Activated naive CD8-positive, alpha-beta T cell treated with anti-CD3 and anti-CD28 coated beads for 36 hours (primary cell): Measurements from ENCODE around the gene CRISP2. TPM values are rescaled to one million over a fixed set of nuclear protein-coding genes. Genes with fewer than 3 reads are reported as not detected.
"Not testable (repeated sequence)": the region's sequence is repeated elsewhere in the genome, so short reads cannot be mapped to it uniquely, and the experiment has no call there.

Source experiments
- DNase-seq: peaks from one replicate; pipeline ENCODE4 v3.0.0; 2021
- H3K27ac Mint-ChIP-seq: one replicate; pipeline ENCODE4 v1.8.0; 2022; ENCODE audit warnings: mild to moderate bottlenecking, moderate library complexity, mixed read lengths
- H3K27me3 Mint-ChIP-seq: one replicate; pipeline ENCODE4 v1.8.0; 2022; ENCODE audit warnings: mild to moderate bottlenecking, mixed read lengths
- H3K36me3 Mint-ChIP-seq: one replicate; pipeline ENCODE4 v1.8.0; 2021; ENCODE audit warnings: mild to moderate bottlenecking, mixed read lengths
- H3K4me1 Mint-ChIP-seq: one replicate; pipeline ENCODE4 v1.8.0; 2021; ENCODE audit warnings: mixed read lengths
- H3K4me3 Mint-ChIP-seq: one replicate; pipeline ENCODE4 v1.8.0; 2022; ENCODE audit warnings: mild to moderate bottlenecking, moderate library complexity, mixed read lengths
- H3K9me3 Mint-ChIP-seq: one replicate; pipeline ENCODE4 v1.8.0; 2022; ENCODE audit warnings: mixed read lengths
- total RNA-seq, 2 experiments: library from RNA; stranded (reverse); gene quantifications; one replicate each; pipeline ENCODE4 v1.2.3, GENCODE V29; 2021

Gene CRISP2, protein sequence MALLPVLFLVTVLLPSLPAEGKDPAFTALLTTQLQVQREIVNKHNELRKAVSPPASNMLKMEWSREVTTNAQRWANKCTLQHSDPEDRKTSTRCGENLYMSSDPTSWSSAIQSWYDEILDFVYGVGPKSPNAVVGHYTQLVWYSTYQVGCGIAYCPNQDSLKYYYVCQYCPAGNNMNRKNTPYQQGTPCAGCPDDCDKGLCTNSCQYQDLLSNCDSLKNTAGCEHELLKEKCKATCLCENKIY
- not detected for total RNA-seq

DNA sequence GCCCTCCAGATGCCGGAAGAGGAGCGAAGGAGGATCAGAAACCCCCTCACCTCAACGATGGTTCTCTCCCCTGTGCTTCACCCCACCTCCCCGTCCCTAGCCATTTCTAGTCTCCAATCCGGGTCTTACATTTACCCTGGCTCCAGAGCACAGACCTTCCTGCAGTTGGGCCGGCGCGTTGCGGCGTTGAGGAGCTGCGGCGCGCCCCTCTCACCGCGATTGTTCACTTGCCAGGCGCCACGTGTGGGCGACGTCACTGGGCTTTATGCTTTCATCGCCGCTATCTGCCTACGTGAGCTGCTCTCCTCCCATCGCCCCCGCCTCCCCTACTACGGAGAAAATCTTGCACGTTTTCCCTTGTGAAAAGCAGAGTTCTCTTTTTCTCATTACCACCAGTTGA lies at the start of gene CRISP2:
CRISP2 (minus strand) TSS at position 198 of the 400 bp plus-strand sequence. CDS start 4,347 bp downstream, outside the sequence.
- H3K27ac Mint-ChIP-seq = no peak within 1 kb of the TSS
- H3K36me3 Mint-ChIP-seq = no peaks in the 10 kb centered on the region
- H3K4me1 Mint-ChIP-seq = no peaks in the 10 kb centered on the region
- peaks cover 2% of the 10 kb centered on the region for H3K9me3 Mint-ChIP-seq
- no peak for DNase-seq
- H3K27me3 Mint-ChIP-seq = no peaks in the 10 kb centered on the region
- H3K4me3 Mint-ChIP-seq = no peak within 1 kb of the TSS

DNA sequence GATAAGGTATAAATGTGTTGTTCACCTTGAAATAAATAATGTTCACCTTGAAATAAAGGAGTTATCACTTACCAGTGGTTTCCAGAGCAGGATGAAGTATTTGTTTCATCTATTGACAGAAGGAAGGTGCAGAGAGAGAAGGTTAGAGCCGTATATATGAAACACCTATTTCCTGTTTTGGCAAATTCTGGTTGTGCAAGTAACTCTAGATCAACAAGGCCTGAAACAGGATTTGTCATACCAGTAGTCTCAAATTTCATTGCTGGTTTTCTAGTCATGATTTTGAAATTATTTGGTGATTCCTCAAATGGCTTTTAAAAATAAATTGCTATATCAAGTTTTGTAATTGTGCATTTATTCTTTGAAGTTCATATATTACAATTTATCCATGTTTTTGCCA lies 30.9 kb upstream of the CRISP2 start, which contains the start of gene CRISP3:
CRISP3 (minus strand) TSS at position 130 of the 400 bp plus-strand sequence; CDS start at position 109, 21 bp downstream.
- no peaks in the 10 kb centered on the region for H3K9me3 Mint-ChIP-seq
- H3K27me3 Mint-ChIP-seq = no peaks in the 10 kb centered on the region
- no peaks in the 10 kb centered on the region for H3K36me3 Mint-ChIP-seq

DNA sequence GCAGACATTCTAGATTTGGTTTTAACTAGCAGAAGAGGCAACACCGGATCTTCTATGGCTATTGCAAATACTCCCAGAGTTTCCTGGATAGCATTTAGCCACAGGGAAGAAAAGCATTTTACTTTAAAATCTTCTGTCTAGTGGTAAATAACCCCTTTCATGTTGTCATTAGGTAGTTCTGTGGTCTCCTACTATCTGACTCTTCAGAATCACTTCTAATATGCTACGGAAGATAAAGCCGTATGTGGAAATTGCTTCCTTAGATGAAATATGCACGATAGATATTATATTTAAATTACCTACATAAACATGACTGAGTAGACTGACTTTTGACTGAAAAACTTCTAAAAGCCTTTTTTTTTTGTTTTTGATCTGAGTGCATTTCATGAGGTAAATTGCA lies 30.1 kb upstream of the CRISP2 start:
- Mint-ChIP-seq H3K27ac (no peak overlapping the region), H3K36me3 (no peaks in the 10 kb centered on the region), H3K27me3 (no peaks in the 10 kb centered on the region), H3K4me1 (no peaks in the 10 kb centered on the region), H3K9me3 (no peaks in the 10 kb centered on the region), H3K4me3 (no peak overlapping the region)
- no peak for DNase-seq

More for the DNA sequence above, 30.9 kb upstream of the CRISP2 start, which contains the start of gene CRISP3:
- DNase-seq = no peak
- no peak within 1 kb of the TSS for H3K27ac Mint-ChIP-seq
- no peaks in the 10 kb centered on the region for H3K4me1 Mint-ChIP-seq
- no peak within 1 kb of the TSS for H3K4me3 Mint-ChIP-seq

DNA sequence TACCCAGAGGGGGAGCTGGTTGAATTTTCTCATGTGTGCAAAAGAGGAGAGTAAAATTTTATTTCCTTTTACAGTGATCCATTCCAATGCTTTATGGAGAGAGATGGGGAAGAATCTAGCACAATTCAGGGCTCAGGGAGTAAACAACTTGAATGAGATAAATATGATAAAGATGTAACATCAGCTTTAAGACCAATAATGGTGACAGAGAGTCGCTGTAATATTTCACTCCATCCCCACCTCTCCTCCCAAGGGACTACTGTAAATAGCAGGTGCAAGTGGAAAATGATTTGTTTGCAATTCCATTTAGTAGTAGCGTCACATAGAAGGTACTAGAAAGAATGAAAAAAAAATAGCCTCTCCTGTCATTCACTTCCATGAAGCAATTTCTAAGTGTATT lies 26.1 kb upstream of the CRISP2 start:
- DNase-seq = no peak
- Mint-ChIP-seq H3K4me3 (no peak overlapping the region), H3K9me3 (no peaks in the 10 kb centered on the region), H3K4me1 (no peaks in the 10 kb centered on the region), H3K27me3 (no peaks in the 10 kb centered on the region), H3K27ac (no peak overlapping the region), H3K36me3 (no peaks in the 10 kb centered on the region)

DNA sequence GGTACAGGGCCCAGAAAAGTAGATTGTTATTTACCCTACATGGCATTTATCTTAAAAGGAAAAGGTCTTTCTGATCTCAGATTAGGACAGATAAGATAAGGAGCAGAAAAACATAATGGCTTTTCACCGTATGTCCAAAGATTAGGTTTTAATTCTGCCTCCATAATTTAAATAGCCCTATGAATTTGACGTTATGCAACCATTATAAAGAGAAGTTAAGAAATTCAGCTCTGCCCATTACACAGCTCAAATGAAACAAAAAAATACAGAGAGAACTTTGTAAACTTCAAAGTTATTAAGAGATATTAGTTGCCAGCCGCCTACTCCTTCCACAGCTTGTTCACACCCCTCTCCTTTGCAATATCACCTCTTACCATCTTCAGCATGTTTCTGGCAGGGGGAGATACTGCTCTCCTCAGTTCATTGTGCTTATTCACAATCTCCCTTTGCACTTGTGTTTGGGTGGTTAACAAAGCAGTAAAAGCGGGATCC lies 22.7 kb upstream of the CRISP2 start:
- no peaks in the 10 kb centered on the region for H3K9me3 Mint-ChIP-seq
- no peaks in the 10 kb centered on the region for H3K36me3 Mint-ChIP-seq
- H3K27me3 Mint-ChIP-seq = no peaks in the 10 kb centered on the region
- no peak for DNase-seq
- H3K4me3 Mint-ChIP-seq = no peak overlapping the region
- no peak overlapping the region for H3K27ac Mint-ChIP-seq
- H3K4me1 Mint-ChIP-seq = no peaks in the 10 kb centered on the region

DNA sequence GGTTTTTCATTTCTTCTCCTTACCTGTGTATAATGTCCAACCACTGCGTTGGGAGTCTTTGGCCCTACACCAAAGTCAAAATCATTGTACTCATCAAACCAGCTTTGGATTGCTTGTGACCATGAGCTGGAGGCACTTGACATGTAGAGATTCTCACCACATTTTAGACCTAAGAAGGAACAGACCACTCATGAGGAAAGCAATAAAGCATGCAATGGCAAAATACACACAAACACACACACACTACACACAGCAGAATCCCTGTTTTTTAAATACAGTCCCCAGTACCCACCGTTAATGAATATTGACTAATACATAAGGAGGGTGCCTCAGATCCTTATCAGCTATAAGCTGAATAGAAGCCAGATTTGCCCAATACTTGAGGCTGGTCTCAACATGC lies 20.3 kb upstream of the CRISP2 start:
- no peaks in the 10 kb centered on the region for H3K9me3 Mint-ChIP-seq
- H3K36me3 Mint-ChIP-seq = no peaks in the 10 kb centered on the region
- no peak for DNase-seq
- H3K27ac Mint-ChIP-seq = no peak overlapping the region
- no peaks in the 10 kb centered on the region for H3K27me3 Mint-ChIP-seq
- H3K4me1 Mint-ChIP-seq = no peaks in the 10 kb centered on the region
- no peak overlapping the region for H3K4me3 Mint-ChIP-seq

DNA sequence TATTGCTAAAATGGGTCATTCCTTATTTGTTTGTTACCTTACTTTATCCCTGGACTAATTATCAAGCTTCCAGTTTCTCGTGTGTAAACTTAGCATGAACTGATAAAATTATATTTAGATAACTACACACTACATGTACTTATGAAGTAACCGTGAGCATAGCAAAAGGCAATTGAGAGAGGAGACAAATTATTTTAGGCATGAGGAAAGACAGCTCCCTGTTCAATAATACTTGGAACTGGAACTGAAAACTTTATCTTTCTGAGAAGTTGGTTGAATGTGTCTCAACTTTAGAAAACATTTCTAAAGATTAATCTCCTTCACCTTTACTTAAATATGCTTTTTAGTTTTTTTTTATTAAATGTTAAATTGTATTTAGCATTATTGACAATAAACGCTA lies 19.4 kb upstream of the CRISP2 start:
- DNase-seq = no peak
- no peak overlapping the region for H3K27ac Mint-ChIP-seq
- no peaks in the 10 kb centered on the region for H3K36me3 Mint-ChIP-seq
- H3K4me3 Mint-ChIP-seq = no peak overlapping the region
- H3K9me3 Mint-ChIP-seq = no peaks in the 10 kb centered on the region
- H3K4me1 Mint-ChIP-seq = no peaks in the 10 kb centered on the region
- no peaks in the 10 kb centered on the region for H3K27me3 Mint-ChIP-seq

DNA sequence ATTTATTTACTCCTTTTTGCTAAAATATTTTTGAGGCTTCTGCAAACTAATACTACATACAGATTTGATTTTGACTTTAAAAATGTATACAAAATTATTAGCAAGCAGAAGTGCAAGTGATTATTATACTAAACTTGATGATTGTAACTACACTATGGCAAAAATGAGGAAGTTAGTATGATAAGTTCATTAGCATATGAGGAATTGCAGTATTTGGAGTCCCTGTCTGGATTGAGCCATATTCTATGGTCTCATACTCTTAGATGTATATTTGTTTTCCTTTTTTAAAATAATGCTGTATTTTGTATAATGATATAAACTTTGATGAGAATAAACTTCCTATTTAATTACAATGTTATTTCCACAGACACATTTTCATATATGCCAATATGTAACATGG lies 16.9 kb upstream of the CRISP2 start:
- H3K27me3 Mint-ChIP-seq = no peaks in the 10 kb centered on the region
- no peak overlapping the region for H3K27ac Mint-ChIP-seq
- no peak for DNase-seq
- no peaks in the 10 kb centered on the region for H3K9me3 Mint-ChIP-seq
- H3K4me3 Mint-ChIP-seq = no peak overlapping the region
- no peaks in the 10 kb centered on the region for H3K4me1 Mint-ChIP-seq
- H3K36me3 Mint-ChIP-seq = no peaks in the 10 kb centered on the region

DNA sequence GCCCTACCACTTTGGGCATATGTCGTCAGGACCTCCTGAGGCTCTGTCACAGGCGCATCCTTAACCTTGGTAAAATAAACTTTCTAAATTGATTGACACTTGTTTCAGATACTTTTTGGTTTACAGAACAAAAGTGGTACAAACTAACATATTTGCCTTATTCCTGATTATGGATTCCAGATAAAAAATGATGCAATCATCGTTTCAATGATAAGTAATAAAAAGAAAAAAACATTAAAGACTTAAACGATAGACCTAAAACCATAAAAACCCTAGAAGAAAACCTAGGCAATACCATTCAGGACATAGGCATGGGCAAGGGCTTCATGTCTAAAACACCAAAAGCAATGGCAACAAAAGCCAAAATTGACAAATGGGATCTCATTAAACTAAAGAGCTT lies 10.6 kb upstream of the CRISP2 start:
- not testable (repeated sequence) for H3K4me3 Mint-ChIP-seq, H3K4me1 Mint-ChIP-seq, H3K27me3 Mint-ChIP-seq, DNase-seq, H3K36me3 Mint-ChIP-seq, H3K27ac Mint-ChIP-seq, H3K9me3 Mint-ChIP-seq

DNA sequence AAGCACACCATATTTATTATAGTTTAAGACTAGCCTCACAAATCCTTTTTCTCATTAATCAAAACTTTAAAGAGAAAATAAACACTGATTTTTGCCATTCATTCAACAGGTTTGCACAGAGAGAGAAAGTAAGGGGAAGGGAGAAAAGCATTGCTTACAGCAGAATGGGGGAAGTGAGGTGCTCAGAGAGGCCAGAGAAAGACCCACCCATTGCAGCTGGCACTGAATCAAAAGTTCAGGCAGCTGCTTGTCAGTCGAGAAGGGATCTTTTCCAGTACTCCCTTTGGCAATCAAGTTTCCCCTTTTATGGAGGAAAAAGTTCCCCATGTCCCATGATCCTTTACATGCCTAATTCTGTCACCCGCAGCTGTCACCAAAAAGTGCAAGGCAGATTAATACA lies 8.0 kb upstream of the CRISP2 start:
- Mint-ChIP-seq H3K4me3 (no peak overlapping the region), H3K9me3 (no peaks in the 10 kb centered on the region), H3K36me3 (no peaks in the 10 kb centered on the region), H3K27ac (no peak overlapping the region), H3K4me1 (no peaks in the 10 kb centered on the region), H3K27me3 (no peaks in the 10 kb centered on the region)
- no peak for DNase-seq

DNA sequence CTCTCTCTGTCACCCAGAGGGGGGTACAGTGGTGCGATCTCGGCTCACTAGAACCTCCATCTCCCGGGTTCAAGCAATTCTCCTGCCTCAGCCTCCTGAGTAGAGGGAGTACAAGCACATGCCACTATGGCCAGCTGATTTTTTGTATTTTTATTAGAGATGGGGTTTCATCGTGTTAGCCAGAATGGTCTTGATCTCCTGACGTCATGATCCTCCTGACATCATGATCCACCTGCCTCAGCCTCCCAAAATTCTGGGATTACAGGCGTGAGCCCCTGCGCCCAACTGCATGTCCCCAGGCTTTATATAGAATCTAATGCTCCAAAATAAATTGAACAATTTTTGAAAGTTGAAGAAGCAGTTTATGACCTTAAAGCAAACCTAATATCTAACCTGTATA lies 7.0 kb upstream of the CRISP2 start:
- Mint-ChIP-seq H3K27ac (no peak overlapping the region), H3K4me1 (no peaks in the 10 kb centered on the region), H3K9me3 (no peaks in the 10 kb centered on the region), H3K36me3 (no peaks in the 10 kb centered on the region), H3K4me3 (no peak overlapping the region), H3K27me3 (no peaks in the 10 kb centered on the region)
- DNase-seq = no peak

DNA sequence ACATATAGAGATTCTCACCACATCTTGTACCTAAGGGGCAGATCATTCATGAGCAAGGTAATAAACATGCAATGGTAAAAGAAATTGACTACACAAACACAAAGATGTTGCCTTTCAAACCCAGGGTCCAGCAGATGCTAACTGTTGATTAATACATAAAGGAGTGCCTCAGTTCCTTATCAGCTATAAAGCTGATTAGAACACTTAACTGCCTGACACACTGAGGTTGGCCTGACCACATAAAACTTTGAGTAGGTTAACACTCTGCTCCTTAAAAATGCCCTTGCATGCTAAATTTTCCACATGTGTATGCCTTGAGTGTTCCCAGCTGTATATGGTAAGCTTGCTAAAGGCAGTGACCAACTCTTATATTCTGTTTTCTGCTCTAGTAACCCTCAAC lies 14.9 kb downstream of the CRISP2 start:
- Mint-ChIP-seq H3K27me3 (no peaks in the 10 kb centered on the region), H3K9me3 (peaks cover 5% of the 10 kb centered on the region), H3K36me3 (no peaks in the 10 kb centered on the region), H3K4me1 (no peaks in the 10 kb centered on the region), H3K4me3 (no peak overlapping the region), H3K27ac (no peak overlapping the region)
- DNase-seq = no peak

DNA sequence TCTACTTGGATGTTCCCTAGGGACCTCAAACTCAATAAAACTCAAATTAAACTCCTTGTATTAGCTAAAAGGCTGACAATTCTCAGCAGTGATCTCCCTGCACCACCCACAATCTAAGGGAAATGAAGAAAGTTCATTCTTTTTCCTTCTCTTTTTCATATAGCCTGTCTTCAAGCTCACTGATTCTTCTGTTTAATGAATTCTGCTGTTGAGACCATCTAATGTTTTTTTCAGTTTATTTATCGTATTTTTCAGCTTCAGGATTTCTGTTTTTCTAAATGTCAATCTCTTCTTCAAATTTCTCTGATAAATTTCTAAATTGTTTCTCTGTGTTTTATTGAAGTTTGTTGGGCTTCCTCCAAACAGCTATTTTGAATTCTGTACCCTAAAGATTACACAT lies 19.8 kb downstream of the CRISP2 start:
- no peak overlapping the region for H3K27ac Mint-ChIP-seq
- peaks cover 11% of the 10 kb centered on the region for H3K9me3 Mint-ChIP-seq

DNA sequence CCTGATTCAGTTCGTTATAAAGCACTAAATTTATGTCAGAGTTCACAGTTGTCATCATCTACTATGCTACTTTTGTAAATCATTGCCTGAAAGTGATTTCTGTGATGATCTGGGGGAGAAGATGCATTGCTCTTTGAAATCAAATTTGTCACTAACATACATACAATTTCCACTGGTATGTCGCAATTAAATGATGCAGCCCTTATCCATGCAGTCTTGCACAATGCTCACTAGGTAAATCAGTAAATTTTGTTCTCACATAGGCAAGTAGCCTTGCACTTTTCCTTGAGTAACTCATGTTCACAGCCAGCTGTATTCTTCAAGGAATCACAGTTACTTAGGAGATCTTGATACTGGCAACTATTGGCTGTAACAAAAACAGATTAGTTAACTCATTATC lies 20.8 kb downstream of the CRISP2 start:
- Mint-ChIP-seq H3K36me3 (no peaks in the 10 kb centered on the region), H3K9me3 (peaks cover 11% of the 10 kb centered on the region), H3K4me3 (no peak overlapping the region), H3K4me1 (no peaks in the 10 kb centered on the region), H3K27ac (no peak overlapping the region), H3K27me3 (no peaks in the 10 kb centered on the region)
- DNase-seq = no peak

More for the DNA sequence above, 19.8 kb downstream of the CRISP2 start:
- DNase-seq = no peak
- no peaks in the 10 kb centered on the region for H3K4me1 Mint-ChIP-seq
- H3K4me3 Mint-ChIP-seq = no peak overlapping the region
- no peaks in the 10 kb centered on the region for H3K36me3 Mint-ChIP-seq
- no peaks in the 10 kb centered on the region for H3K27me3 Mint-ChIP-seq

DNA sequence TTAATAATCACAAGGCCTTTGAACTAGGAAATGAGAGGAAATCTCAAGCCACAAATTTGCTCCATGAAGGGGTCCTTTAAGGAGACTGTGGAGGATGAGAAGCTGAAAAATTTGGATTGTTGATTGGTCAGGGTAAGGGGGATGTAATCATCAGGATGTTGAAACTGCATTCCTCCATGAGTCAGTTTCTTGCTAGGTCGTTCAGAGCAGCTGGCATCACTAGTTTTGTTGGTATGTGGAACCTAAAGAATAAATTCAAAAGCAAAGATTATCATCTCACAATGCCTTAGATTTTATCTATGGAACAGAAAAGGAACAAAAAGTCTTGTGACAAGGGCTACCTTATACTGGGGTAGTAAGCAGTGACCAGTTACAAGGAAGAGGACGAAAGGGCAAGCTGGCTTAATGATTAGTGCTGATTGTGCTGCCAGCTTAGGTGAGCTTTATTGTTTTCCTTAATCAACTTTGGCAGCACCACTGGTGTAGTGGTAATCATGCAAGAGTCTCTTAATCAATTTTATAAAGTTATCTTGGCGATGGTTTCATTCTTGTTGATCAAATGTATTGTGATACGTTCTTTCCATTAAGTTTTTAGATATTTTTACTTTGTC lies 36.6 kb downstream of the CRISP2 start:
- Mint-ChIP-seq H3K27ac (no peak overlapping the region), H3K9me3 (peaks cover 7% of the 10 kb centered on the region), H3K27me3 (no peaks in the 10 kb centered on the region), H3K4me3 (no peak overlapping the region), H3K4me1 (no peaks in the 10 kb centered on the region), H3K36me3 (no peaks in the 10 kb centered on the region)
- DNase-seq = no peak

DNA sequence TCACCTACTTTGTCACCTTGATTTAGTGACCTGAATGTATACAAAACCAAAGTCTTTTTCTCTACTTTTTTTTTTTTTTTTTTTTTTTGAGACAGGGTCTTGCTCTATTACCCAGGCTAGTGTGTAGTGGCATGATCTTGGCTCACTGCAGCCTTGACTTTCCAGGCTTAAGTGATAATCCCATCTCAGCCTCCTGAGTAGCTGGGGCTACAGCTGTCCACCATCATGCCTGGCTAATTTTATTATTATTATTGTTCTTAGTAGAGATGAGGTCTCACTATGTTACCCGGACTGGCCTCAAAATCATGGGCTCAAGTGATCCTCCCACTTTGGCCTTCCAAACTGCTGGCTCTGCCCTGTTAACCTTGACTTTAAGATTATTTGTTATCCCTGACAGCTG lies 37.5 kb downstream of the CRISP2 start:
- Mint-ChIP-seq H3K4me1 (no peaks in the 10 kb centered on the region), H3K4me3 (no peak overlapping the region), H3K9me3 (peaks cover 11% of the 10 kb centered on the region), H3K36me3 (no peaks in the 10 kb centered on the region), H3K27ac (no peak overlapping the region), H3K27me3 (no peaks in the 10 kb centered on the region)
- no peak for DNase-seq
